ENCODE results near the gene VRK1.

DNA sequence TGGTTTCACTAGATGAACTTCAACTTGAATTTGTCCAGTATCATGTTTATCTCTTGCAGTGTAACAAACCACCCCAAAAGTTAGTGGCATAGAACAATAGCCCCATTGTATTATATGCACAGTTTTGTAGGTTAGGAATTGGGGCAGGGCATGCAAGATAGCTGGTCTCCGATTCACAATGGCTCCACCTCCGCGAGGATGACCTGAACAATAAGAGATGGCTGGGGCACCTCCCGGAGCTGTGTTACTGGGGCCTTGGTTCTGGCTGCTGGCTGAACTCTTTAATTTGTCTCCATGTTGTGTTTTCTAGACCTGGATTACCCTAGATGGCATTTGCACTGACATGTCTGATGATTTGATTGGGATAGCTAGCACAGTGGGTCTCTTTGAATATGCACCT, 20.4 kb upstream of the VRK1 start:
- TF ChIP-seq, protein P1, sequence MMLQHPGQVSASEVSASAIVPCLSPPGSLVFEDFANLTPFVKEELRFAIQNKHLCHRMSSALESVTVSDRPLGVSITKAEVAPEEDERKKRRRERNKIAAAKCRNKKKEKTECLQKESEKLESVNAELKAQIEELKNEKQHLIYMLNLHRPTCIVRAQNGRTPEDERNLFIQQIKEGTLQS (CRISPR knock-in tag; conservative IDR thresholded peaks at IDR 0.05): no peak
- TF ChIP-seq, protein P2, sequence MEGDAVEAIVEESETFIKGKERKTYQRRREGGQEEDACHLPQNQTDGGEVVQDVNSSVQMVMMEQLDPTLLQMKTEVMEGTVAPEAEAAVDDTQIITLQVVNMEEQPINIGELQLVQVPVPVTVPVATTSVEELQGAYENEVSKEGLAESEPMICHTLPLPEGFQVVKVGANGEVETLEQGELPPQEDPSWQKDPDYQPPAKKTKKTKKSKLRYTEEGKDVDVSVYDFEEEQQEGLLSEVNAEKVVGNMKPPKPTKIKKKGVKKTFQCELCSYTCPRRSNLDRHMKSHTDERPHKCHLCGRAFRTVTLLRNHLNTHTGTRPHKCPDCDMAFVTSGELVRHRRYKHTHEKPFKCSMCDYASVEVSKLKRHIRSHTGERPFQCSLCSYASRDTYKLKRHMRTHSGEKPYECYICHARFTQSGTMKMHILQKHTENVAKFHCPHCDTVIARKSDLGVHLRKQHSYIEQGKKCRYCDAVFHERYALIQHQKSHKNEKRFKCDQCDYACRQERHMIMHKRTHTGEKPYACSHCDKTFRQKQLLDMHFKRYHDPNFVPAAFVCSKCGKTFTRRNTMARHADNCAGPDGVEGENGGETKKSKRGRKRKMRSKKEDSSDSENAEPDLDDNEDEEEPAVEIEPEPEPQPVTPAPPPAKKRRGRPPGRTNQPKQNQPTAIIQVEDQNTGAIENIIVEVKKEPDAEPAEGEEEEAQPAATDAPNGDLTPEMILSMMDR (IDR thresholded peaks at IDR 0.05): no peak
- TF ChIP-seq NR3C1 (CRISPR knock-in tag; conservative IDR thresholded peaks at IDR 0.05; ENCODE audit: low read depth): no peak
- TF ChIP-seq, protein P3, sequence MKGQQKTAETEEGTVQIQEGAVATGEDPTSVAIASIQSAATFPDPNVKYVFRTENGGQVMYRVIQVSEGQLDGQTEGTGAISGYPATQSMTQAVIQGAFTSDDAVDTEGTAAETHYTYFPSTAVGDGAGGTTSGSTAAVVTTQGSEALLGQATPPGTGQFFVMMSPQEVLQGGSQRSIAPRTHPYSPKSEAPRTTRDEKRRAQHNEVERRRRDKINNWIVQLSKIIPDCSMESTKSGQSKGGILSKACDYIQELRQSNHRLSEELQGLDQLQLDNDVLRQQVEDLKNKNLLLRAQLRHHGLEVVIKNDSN (CRISPR knock-in tag; IDR thresholded peaks at IDR 0.05): no peak
- TF ChIP-seq NR1H2 (CRISPR knock-in tag; IDR thresholded peaks at IDR 0.05): no peak
- TF ChIP-seq, protein P4, sequence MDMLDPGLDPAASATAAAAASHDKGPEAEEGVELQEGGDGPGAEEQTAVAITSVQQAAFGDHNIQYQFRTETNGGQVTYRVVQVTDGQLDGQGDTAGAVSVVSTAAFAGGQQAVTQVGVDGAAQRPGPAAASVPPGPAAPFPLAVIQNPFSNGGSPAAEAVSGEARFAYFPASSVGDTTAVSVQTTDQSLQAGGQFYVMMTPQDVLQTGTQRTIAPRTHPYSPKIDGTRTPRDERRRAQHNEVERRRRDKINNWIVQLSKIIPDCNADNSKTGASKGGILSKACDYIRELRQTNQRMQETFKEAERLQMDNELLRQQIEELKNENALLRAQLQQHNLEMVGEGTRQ (CRISPR knock-in tag; IDR thresholded peaks at IDR 0.05): no peak
- no peak for TF ChIP-seq JAZF1 (CRISPR knock-in tag; IDR thresholded peaks at IDR 0.05)

Measured in WTC11 (cell line).